Vagina (tissue), 2 donors: ENCODE data around the gene DLG3. TPM values are rescaled to one million over a fixed set of nuclear protein-coding genes. Genes with fewer than 3 reads are reported as not detected.

ENCODE experiments used
- DNase-seq, 2 donors: peaks; one replicate each; pipeline ENCODE4 v3.0.0-alpha.2; 2017; ENCODE audit errors: extremely low spot score in 2 of 2
- H3K27ac ChIP-seq: fragments of 200-600 bp; sonication (generic); one replicate; pipeline ENCODE4 v1.5.1; 2019
- H3K27me3 ChIP-seq: fragments of 200-600 bp; sonication (generic); one replicate; pipeline ENCODE4 v1.5.1; 2019
- H3K36me3 ChIP-seq, 2 donors: fragments of 200-600 bp; sonication (generic); one replicate each; pipeline ENCODE4 v1.5.1; 2017 to 2019
- H3K4me1 ChIP-seq: fragments of 200-600 bp; sonication (generic); one replicate; pipeline ENCODE4 v1.5.1; 2019
- H3K4me3 ChIP-seq, 2 donors: fragments of 200-600 bp; sonication (generic); 1 replicate in 1 of 2; 2 replicates in 1 of 2; pipeline ENCODE4 v1.5.1; 2016 to 2019
- H3K9me3 ChIP-seq: fragments of 200-600 bp; sonication (generic); one replicate; pipeline ENCODE4 v1.5.1; 2019
- CTCF ChIP-seq, 3 experiments: fragments of 450-650 bp in 2 of 3; fragments of 200-600 bp in 1 of 3; sonication (generic) in 1 of 3; IDR thresholded peaks; one replicate each; pipeline ENCODE4 v1.5.1; 2017 to 2019; ENCODE audit warnings: antibody characterized with exemption in 3 of 3, mild to moderate bottlenecking in 2 of 3, moderate library complexity in 2 of 3
- POLR2A ChIP-seq, 2 donors: fragments of 450-650 bp; IDR thresholded peaks; one replicate each; pipeline ENCODE4 v1.6.1; 2017; ENCODE audit warnings: antibody characterized with exemption in 2 of 2, mild to moderate bottlenecking in 2 of 2, moderate library complexity in 2 of 2
- POLR2AphosphoS5 ChIP-seq, 2 donors: sonication (generic); formaldehyde crosslinking; IDR thresholded peaks; one replicate each; pipeline ENCODE4 v1.9.0; 2017; ENCODE audit warnings: antibody characterized with exemption in 2 of 2, mild to moderate bottlenecking in 2 of 2, low read depth in 1 of 2; ENCODE audit not compliant: insufficient read depth in 1 of 2
- intact Hi-C: fragments of 100-400 bp; cut with DNase I; formaldehyde crosslinking; loops from one replicate; pipeline ENCODE4 v1.15.1; 2023
- total RNA-seq: library from RNA; depleted of rRNA; stranded (reverse); fragments of >200 nt; gene quantifications from one replicate; pipeline ENCODE4 v1.2.3, GENCODE V29; 2016

Gene DLG3
- total RNA-seq, 1 donor from 2014 or later: 27.0 TPM

GRCh38 chrX:70464051-70464450, 19.4 kb downstream of the DLG3 start:
- Histone ChIP-seq H3K27me3 (no peaks in the 10 kb centered on the region), H3K36me3 (no peaks in the 10 kb centered on the region), H3K27ac (no peak overlapping the region), H3K9me3 (no peaks in the 10 kb centered on the region), H3K4me1 (no peaks in the 10 kb centered on the region), H3K4me3 (no peak overlapping the region)
- DNase-seq: no peak
- no peak for TF ChIP-seq POLR2AphosphoS5 (IDR thresholded peaks at IDR 0.05; ENCODE audit: insufficient read depth in 1 of 2, low read depth in 1 of 2)
- no peak for TF ChIP-seq CTCF (IDR thresholded peaks at IDR 0.05)
- no peak for TF ChIP-seq POLR2A (IDR thresholded peaks at IDR 0.05)
- intact Hi-C loops: loop anchor here (5.0 kb wide), 1 partner anchor 867 kb away; no protein-coding TSS in a partner anchor

- Histone ChIP-seq H3K27ac (no peak overlapping the region), H3K4me3 (no peak overlapping the region), H3K9me3 (no peaks in the 10 kb centered on the region), H3K4me1 (no peaks in the 10 kb centered on the region), H3K27me3 (no peaks in the 10 kb centered on the region), H3K36me3 (no peaks in the 10 kb centered on the region)
- DNase-seq: no peak
- intact Hi-C loops: loop anchor here (5.0 kb wide), 1 partner anchor 1940 kb away; no protein-coding TSS in a partner anchor
- TF ChIP-seq POLR2AphosphoS5 (IDR thresholded peaks at IDR 0.05; ENCODE audit: insufficient read depth in 1 of 2, low read depth in 1 of 2) (no peak), POLR2A (IDR thresholded peaks at IDR 0.05) (no peak), CTCF (IDR thresholded peaks at IDR 0.05) (no peak)
Observed at GRCh38 chrX:70466968-70467367, 22.3 kb downstream of the DLG3 start.

- DNase-seq: no peak
- intact Hi-C loops: loop anchor here (5.0 kb wide), 1 partner anchor 1941 kb away; no protein-coding TSS in a partner anchor
- no peaks in the 10 kb centered on the region for H3K9me3 ChIP-seq
- H3K27me3 ChIP-seq: no peaks in the 10 kb centered on the region
- H3K36me3 ChIP-seq: no peaks in the 10 kb centered on the region
- H3K4me3 ChIP-seq: no peak overlapping the region
- H3K27ac ChIP-seq: no peak overlapping the region
- H3K4me1 ChIP-seq: no peaks in the 10 kb centered on the region
- TF ChIP-seq POLR2A (IDR thresholded peaks at IDR 0.05) (no peak), POLR2AphosphoS5 (IDR thresholded peaks at IDR 0.05; ENCODE audit: insufficient read depth in 1 of 2, low read depth in 1 of 2) (no peak), CTCF (IDR thresholded peaks at IDR 0.05) (no peak)
Observed at GRCh38 chrX:70468709-70469108, 24.1 kb downstream of the DLG3 start.

- no peak for TF ChIP-seq POLR2A (IDR thresholded peaks at IDR 0.05)
- TF ChIP-seq POLR2AphosphoS5 (IDR thresholded peaks at IDR 0.05; ENCODE audit: insufficient read depth in 1 of 2, low read depth in 1 of 2): no peak
- Histone ChIP-seq H3K4me1 (no peaks in the 10 kb centered on the region), H3K4me3 (no peak overlapping the region), H3K9me3 (no peaks in the 10 kb centered on the region), H3K27me3 (no peaks in the 10 kb centered on the region), H3K27ac (no peak overlapping the region), H3K36me3 (no peaks in the 10 kb centered on the region)
- intact Hi-C loops: no loop called here
- no peak for DNase-seq
Observed at GRCh38 chrX:70470850-70471289, 26.2 kb downstream of the DLG3 start.

GRCh38 chrX:70476166-70476933, 31.7 kb downstream of the DLG3 start:
- intact Hi-C loops: no loop called here
- peaks cover 31% of the 10 kb centered on the region for H3K4me1 ChIP-seq
- peak overlapping the region; percentile 61 for H3K27ac ChIP-seq
- no peaks in the 10 kb centered on the region for H3K27me3 ChIP-seq
- DNase-seq: no peak
- H3K36me3 ChIP-seq: no peaks in the 10 kb centered on the region
- TF ChIP-seq CTCF (IDR thresholded peaks at IDR 0.05): no peak
- no peak for TF ChIP-seq POLR2AphosphoS5 (IDR thresholded peaks at IDR 0.05; ENCODE audit: insufficient read depth in 1 of 2, low read depth in 1 of 2)
- TF ChIP-seq POLR2A (IDR thresholded peaks at IDR 0.05): no peak
- H3K9me3 ChIP-seq: no peaks in the 10 kb centered on the region
- no peak overlapping the region for H3K4me3 ChIP-seq
